Activated CD8-positive, alpha-beta memory T cell treated with anti-CD3 and anti-CD28 coated beads, Interleukin-2, amount 50 U/mL, for 1 hour (primary cell): ENCODE measurements around the gene CENPX.

Experiments used
- DNase-seq: peaks from one replicate; pipeline ENCODE4 v3.0.0-alpha.2; 2020; ENCODE audit errors: extremely low read depth

The CENPX gene

DNA sequence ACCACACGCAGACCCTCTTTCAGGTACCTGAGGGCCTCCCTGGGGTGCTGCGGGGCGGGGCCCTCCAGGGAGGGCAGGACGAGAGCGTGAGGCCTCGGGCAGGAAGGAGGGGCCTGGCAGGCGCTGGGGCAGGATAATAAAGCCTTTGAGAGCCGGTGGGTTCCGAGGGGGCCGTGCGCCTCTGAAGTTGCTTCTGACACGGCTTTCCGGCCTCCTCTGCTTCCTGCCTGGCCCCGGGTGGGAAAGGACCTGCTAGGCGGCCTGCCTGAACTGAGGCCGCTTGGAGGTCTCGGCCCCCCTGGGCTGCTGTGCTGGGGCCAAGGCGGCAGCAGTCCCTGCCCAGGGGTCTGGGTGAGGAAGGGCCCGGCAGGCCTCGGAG is 10.4 kb downstream of the CENPX start:
- no peak for DNase-seq

DNA sequence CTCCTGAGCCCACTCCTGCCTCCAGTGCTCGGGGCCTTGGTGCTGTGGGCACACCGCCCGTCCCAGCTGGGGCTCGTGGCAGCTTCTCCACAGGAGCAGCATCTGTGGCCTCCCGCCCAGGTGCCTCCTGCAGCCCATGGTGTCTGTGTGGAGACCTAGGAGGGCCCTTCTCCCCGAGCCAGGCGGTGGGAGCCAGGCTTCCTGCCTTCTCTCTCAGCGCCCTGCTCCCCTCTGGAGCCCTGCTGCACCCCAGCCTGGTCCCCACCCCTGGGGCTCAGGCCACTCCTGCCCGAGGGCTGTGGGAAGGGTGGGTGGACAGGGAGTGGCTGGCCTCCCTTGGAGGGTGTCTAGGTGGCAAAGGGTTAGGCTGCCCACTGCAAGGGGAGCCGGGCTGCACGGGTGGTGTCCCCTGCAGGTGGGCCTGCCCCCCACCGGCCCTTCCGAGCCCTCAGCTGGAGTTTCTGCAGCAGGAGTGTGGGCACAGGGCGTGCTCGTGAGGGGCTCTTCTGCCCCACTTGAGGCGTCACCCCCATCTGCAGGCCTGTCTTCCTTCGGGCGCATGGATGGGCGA is 11.0 kb downstream of the CENPX start:
- DNase-seq, result no peak

DNA sequence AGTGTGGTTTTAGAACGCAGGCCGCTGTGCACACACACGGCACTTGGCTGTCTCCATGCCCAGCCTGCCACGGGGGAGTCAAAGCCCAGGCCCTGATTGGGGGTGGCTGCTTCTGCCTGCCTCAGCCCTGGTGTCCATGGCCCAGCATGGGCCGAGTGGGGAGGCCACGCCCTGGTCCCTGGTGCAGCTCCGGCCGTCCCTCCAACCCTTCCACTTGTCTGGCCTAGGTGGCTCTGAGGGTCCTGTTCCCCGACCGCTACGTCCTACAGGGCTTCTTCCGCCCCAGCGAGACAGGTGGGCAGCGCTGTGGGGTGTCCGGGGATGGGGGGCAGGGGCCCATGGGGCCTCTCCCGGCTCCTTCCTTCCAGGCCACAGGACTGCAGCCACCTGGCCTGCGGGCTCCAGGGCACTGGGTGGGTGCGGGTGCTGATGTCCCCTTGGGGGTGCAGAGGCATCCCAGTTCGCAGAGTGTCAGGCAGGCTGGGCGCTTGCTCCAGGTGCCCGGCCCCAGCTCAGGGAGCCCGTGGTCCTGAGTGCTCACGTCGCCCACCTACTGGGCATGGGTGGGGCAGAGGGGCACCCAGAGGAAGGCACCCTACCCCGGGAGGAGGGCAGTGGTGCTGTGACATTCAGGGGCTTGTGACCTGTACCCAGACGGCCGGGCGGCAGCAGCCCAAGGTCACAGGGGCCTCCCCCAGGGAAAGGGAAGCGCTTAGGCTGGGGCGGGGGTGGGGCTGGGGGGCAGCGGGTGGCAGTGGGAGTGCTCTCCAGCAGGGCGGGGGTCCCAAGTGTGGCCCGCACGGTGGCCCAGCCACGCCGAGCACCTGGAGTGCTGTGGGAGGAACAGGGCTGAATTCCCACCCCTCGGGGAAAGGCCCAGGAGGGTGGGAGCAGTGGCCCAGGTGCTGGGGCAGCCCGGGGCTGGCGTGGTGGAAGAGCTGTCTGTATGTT is 11.8 kb downstream of the CENPX start:
- DNase-seq, result no peak

DNA sequence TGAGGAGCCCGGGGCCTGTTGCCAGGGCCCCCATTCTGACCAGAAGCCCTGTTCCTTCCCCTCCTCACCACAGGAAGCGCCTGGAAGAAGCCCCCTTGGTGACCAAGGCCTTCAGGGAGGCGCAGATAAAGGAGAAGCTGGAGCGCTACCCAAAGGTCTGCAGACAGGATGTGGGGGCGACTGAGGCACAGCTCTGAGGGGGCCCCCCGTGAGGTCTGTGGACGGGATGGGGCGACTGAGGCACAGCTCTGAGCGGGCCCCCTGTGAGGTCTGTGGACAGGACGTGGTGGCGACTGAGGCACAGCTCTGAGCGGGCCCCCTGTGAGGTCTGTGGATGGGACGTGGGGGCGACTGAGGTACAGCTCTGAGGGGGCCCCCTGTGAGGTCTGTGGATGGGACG is 13.3 kb downstream of the CENPX start:
- DNase-seq, result no peak

DNA sequence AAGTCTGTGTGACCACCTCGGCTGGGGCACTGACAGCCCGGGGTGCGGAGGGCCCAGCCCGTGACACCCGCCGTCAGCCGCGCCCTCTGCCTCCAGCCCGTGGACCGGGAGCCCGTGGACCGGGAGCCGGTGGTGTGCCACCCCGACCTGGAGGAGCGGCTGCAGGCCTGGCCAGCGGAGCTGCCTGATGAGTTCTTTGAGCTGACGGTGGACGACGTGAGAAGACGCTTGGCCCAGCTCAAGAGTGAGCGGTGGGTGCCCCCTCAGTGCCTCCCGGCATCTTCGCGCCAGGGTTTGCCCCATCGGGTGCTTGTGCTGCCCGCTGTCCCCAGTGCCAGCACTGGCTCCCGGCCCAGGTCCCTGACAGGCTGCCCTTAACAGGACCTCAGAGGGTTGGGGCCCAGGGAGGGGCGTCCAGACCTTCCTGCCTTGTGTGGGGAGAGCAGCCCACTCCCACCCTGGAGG is 13.7 kb downstream of the CENPX start:
- DNase-seq, result no peak

DNA sequence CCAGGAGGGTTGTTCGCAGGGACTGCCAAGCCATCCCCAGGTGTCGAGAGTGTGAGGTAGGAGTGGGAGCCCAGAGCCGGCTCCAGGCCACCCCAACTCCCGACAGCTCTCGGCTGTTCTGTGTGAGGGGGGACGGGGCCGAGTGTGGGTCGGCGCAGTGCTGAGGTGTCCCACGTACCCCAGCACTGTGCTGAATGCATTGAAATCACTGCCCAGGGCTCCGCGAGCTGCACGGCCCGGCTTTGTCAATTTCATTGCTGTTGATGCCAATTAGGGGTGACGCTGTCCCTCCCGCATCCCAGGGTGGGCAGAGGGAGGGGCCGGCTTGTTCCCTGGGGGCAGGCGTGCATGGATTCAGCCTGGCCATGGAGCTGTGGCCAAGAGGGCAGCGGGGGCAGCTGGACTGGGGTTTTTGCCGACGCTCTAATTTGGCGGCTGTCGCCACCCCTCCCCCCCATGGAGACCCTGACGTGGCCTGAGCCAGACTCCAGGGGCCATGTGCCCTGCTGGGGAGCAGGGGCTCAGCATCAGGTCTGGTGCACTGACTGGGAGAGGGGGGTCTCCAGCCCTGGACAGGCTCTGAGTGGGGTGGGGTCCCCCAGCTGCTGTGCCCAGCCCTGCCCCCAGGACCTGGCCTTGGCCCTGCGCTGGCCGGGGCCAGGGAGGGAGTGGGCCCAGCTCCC is 14.3 kb downstream of the CENPX start:
- no peak for DNase-seq

DNA sequence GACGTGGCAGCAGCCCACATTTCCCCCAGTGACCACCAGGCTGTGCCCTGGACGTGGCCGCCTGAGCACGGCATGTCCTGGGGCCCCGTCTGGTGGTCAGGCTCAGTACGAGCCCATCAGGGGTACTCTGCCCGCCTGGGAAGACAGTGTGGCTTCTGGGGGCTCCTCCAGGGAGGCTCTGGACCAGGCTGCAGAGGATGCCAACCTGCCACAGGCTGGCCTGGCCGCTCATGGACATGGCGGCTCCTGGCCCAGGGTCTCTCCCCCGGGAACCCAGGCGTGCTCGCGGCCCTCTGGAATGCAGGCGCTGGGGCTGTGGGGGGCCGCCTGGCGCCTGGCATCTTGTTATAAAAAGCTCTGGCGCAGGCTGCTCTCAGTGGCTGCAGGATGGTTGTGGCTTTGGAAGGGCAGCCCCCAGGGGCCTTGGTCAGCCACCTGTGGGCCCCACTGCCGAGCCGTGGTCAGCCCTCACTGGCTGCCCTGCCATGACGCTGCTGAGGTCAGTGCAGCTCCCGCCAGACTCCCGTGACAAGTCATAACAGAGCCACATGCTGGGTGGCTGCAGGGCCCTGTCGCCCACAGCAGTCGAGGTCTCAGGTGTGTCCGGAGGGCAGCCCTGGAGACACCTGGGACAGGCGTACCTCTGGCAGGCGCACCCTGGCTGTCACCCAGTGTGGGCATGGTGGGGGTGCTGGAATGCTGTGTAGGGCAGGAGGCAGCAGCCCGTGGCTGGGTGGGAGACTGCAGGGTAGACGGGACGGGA is 15.0 kb downstream of the CENPX start:
- DNase-seq, result no peak

DNA sequence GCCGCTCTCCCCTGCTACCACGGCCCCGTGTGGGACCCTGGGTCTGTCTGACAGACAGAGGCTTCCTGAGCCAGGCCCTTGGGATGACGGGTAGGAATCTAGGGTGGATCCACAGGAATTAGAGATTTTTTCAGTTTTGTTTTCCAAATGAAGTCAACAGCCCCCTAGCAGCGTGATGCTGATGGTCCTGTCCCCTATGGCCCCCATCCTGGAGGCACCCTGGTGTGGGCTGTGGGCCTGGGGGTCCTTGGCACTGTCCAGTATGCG is 15.5 kb downstream of the CENPX start:
- DNase-seq, result no peak

DNA sequence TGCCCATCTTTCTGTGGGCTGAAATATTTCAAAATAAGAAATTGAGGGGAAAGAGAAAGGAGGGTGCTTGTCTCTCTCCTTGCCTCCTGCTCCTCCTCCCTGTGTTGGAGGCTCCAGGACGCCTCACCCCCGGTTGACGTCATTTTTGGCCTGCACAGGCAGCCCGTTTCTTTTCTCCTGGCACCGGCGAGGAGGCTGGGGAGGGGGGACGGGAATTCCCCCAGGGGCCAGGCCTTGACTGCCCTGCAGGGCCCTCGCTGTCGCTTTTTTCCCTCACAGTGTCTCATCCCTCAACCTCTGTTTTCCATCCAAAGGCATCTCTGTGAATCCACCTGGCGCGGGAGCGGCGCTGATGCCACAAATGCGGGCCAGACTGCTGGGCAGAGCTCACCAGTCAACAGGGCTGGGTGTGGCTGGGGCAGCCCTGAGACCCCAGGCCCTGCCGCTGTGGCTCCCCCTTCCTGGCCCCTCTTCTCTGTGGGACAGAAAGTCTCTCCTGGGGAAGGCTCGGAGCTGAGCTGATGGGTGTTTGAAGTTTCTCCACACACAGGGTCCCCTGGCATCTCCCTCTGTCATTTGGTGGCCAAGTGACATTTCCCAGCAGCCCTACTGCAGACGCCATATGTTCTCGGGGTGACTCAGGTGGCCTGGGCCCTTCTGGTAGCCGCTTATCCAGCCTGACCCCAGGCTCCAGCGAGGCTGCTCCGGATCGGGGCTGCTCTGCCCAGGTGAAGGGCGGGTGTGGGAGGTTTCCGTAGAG is 16.0 kb downstream of the CENPX start:
- no peak for DNase-seq

DNA sequence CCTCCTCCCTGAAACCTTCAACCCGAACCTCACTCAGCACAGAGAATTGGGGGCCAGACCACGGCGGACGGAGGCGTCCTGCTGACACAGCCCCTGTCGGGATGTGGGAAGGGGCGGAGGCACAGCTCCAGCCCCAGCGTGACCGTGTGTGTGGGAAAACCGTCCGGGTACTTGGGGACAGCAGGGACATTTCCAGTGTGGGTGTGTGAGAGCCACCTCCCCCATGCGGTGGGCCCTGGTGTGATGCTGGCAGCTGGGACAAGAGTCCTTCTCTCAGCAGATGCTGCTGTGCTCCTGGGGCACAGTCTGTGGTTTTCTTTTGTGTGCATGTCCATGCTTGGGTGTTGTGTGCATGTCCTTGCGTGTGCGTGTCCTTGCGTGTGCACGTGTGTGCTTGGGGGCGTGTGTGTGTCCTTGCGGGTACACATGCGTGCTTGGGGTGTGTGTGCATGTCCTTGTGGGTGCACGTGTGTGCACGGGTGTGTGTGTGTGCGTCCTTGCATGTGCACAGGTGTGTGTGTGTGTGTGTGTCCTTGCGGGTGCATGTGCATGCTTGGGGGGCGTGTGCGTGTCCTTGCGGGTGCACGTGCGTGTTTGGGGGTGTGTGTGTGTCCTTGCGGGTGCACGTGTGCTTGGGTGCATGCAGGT is 16.9 kb downstream of the CENPX start:
- DNase-seq, result no peak

DNA sequence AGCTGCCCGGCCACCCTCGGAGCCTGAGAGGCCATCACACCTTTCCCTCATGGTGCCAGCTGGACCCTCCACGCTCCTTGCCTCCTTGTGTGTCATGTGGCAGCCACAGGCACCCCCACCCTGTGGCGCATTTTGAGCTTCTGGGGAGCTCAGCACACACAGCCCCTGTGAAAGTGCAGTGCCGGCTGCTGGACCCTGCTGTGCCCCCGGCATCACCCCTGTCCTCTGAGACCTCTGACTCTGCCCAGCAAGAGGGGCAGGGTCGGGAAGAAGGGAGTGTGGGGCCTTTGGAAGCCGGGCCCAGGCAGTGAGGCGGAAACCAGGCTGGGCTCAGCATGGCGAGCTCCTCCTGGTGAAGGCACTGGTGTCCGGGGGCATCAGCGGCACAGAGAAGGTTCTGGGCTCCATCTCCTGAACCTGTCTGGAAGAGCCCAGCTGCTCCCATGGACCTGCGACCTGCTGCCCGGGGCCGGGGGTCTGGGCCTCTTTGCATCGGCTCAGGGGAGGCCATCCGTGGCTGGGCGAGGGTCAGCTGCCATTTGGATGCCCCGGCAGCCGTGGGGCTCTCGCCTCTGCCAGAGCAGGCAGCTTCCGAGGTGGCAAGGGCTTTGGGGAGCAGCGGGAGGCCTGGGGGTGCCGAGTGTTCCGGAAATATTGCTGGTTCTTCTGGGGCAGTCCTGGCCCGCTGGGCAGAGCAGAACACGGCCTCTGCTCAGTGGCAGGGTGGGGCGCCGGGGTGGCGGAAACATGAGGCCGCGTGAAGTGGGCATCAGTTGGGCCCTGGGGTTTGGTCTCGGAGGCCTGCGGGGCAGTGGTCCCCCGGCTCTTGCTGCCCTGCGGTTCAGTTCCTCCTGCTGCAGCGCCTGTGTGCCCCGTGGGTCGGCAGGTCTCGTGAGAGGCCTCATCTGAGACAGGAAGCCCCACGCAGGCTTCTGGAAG is 17.9 kb downstream of the CENPX start:
- no peak for DNase-seq

DNA sequence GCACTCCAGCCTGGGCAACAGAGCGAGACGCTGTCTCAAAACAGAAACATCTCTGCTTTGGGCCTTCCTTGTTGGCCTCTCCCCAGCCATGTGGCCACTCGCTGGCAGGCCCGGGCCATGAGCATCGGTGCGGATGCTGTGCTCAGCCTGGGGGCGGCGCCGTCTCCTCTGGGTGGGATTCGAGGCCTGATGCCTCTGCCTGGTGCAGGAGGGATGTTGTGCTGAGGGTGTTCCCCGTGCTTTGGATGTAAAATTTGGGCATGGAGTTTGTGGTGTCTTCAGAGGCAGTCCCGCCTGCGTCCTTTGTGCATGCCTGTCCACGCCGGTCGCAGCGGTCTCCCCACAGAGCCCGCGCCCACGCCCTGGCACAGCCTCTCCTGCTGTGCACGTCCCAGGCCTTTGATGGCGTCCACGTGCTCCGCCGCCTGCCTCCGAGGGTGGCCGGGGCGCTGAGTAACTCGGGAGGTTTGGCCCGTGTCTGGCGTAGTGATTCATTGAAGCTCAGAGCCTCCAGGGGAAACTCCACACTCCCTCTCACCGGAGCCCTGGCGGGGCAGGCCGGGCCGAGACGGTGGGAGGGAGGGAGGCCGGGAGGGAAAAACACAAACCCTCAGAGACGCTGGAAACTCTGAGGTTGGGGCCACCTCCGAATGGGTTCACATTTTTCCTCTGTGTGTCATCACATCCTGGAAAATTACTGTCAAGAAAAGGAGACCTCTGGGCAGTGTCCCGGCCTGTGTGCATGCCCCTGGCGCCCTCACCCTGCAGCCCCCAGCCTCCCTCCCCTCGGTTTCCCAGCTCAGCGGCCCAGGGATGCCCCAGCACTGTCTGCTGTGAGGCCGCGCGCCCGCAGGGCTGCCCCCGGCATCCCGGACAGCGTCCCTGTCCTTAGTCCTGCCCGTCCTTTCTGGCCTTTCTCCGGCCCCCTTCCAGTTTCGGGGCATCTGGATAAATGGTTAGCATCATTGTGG is 19.0 kb downstream of the CENPX start:
- DNase-seq, result no peak

DNA sequence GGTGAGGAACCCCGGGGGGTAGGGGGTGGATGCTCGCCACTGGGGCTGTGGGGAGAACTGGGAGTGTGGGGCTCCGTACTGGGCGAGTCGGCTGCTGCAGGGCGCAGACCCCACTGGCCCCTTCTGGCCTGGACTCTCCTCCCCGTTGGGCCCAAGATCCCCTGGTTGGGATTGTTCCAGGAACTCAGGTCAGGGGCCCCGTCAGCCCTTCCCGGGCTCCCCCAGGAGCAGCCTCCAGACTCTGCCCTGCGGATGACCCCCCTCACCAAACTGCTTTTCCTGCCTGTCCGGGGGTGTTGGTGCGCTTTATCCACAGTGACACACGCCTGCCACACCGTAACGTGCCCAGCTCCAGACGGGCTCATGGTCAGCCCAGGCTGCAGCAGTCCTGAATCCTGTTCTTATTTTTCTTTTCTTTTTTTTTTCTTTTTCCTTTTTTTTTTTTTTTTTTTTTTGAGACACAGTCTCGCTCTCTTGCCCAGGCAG is 21.1 kb downstream of the CENPX start:
- no peak for DNase-seq

DNA sequence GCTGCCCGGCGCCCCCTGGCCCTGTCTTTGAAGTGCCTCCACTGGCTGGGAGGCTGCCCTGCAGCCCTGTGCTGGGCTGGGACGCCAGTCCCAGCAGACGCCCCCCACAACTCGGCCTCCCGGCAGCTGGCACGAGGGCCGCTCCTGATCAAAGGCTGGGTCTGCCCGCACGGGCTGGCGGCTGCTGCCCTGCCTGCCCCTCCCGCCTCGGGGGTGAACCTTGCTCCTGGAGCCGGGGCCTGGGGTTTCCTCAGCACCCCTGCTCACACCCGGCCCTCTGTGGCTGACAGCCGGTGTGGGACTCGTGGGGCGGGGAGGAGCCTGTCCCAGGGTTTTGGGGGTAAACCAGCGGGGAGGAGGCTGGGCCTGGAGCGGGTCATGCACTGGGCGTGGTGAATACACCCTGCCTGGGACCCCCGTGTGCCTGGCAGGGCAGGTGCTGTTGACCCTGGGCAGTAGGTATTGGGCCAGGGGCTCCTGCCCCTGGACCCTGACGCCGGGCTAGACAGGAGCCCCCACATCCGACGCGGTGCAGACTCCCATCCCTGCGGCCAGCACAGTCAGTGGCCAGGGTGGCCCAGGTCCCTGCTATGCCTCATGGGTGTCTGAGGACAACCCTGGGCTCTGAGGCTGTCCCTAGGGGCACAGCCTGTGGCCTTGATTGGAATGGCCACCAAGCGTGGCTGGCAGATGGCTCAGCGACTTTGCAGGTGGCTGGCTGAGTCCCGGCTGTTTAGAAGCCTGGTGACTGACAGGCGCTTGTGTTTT is 21.7 kb downstream of the CENPX start:
- no peak for DNase-seq

DNA sequence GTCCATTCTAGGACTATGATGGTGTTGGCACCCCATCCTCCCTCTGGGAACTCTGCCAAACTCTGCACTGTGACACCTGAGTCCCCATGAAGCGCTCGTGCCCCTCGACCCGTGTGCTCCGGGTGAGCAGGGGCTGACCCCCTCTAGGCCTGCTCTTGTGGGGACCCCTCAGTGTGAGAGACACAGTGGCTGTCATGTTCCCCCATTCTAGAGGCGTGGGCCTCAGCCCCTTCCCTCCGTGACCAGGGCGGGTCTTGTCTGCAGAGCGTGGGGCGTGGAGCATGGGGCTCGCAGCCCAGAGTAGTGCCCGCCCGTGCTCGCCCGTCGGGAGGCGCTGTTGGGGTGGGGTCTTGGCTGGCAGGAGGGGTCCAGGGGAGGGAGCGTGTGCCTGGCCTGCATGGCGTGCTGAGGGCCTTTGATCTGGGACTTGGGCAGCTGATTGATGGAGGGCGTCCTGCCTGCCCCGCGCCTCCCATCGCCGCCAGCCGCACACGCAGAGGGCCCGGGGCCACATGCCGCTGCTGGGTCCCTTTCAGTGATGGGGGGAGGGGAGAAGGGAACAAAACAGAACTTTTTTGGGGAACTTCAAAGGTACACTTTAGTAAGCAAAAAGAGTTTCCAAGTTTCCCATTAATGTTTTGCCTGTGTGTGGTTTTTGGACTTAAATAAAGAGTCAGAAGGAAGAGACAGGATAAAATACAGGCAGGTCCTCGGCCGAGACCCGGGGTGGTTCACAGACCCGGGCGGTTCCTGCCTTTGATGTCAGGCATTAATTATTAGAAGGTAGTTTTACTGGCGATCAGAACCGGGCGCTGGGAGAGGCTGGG is 22.5 kb downstream of the CENPX start:
- DNase-seq, result no peak

DNA sequence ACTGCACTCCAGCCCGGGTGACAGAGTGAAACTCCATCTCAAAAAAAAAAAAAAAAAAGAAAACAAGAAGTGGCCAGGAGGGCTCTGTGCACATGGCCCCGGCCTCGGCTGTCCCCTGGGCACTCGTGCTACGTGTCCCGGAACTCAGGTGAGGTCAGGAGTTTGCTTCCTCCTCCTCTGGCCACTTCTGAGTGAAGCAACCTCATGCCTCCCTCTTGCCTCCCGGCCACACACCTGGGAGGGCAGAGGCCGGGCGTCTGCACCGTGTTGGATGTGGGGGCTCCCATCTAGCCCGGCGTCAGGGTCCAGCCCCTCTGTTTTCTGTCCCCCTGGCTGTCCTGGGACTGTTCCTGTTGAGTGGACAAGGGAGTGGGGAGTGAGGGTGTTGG is 23.1 kb downstream of the CENPX start:
- DNase-seq, result no peak
